GM21717 (cell line): ENCODE measurements around the gene PSMD1.

Experiments used
- ATAC-seq: cut with Tn5 transposase; IDR thresholded peaks from one replicate; pipeline ENCODE4 v1.9.1; 2021; ENCODE audit warnings: mild to moderate bottlenecking, moderate library complexity; ENCODE audit not compliant: unreplicated experiment

PSMD1 gene

GRCh38 chr2:231199219-231199618 is 142.6 kb downstream of the PSMD1 start:
- ATAC-seq, result no peak

GRCh38 chr2:231200805-231201474 is 144.3 kb downstream of the PSMD1 start:
- no peak for ATAC-seq

- ATAC-seq, result no peak
These were observed 144.8 kb downstream of the PSMD1 start for GRCh38 chr2:231201475-231201814.

GRCh38 chr2:231203087-231203486 is 146.4 kb downstream of the PSMD1 start:
- no peak for ATAC-seq

GRCh38 chr2:231204146-231204545 is 147.5 kb downstream of the PSMD1 start:
- no peak for ATAC-seq

GRCh38 chr2:231204581-231204980 is 147.9 kb downstream of the PSMD1 start:
- no peak for ATAC-seq

GRCh38 chr2:231207734-231208133 is 151.1 kb downstream of the PSMD1 start:
- no peak for ATAC-seq

GRCh38 chr2:231210782-231211181 is 154.1 kb downstream of the PSMD1 start:
- ATAC-seq, result no peak

GRCh38 chr2:231211486-231211885 is 154.8 kb downstream of the PSMD1 start:
- no peak for ATAC-seq

- ATAC-seq, result no peak
These were observed 155.7 kb downstream of the PSMD1 start for GRCh38 chr2:231212329-231212845.

GRCh38 chr2:231213931-231214642 is 157.4 kb downstream of the PSMD1 start:
- no peak for ATAC-seq

GRCh38 chr2:231218366-231218765 is 161.7 kb downstream of the PSMD1 start:
- ATAC-seq, result no peak

GRCh38 chr2:231219289-231219688 is 162.6 kb downstream of the PSMD1 start:
- ATAC-seq, result no peak

GRCh38 chr2:231221761-231222160 is 165.1 kb downstream of the PSMD1 start:
- no peak for ATAC-seq
